WTC11 (cell line): Measurements from ENCODE around the gene PTGER2. TPM values are rescaled to one million over a fixed set of nuclear protein-coding genes. Genes with fewer than 3 reads are reported as not detected.

Source experiments
- ATAC-seq: fragments of 200-7000 bp; cut with Tn5 transposase; 2 replicates; pipeline ENCODE4 v1.10.0; 2021; ENCODE audit warnings: mild to moderate bottlenecking, moderate library complexity
- CTCF ChIA-PET: fragments of 300-600 bp; sonication (Branson Sonifier 250); formaldehyde crosslinking; loops from one replicate; lab custom pipeline; 2021; ENCODE audit warnings: antibody characterized with exemption; lab: Charles Lee
- POLR2A ChIA-PET: fragments of 350-600 bp; sonication (Branson Sonifier 250); formaldehyde crosslinking; loops from one replicate; lab custom pipeline; 2021; ENCODE audit warnings: antibody characterized with exemption; lab: Charles Lee
- DNase-seq: peaks from one replicate; pipeline ENCODE4 v3.0.0; 2021; ENCODE audit warnings: low spot score
- H3K27ac Mint-ChIP-seq: 2 replicates; pipeline ENCODE4 v1.8.0; 2021; ENCODE audit warnings: mixed read lengths
- H3K27me3 Mint-ChIP-seq: 2 replicates; pipeline ENCODE4 v1.8.0; 2021; ENCODE audit warnings: low read depth, mild to moderate bottlenecking, moderate library complexity, mixed read lengths
- H3K36me3 Mint-ChIP-seq: 2 replicates; pipeline ENCODE4 v1.8.0; 2021; ENCODE audit warnings: mixed read lengths
- H3K4me1 Mint-ChIP-seq: 2 replicates; pipeline ENCODE4 v1.8.0; 2022; ENCODE audit warnings: mixed read lengths
- H3K4me3 Mint-ChIP-seq: 2 replicates; pipeline ENCODE4 v1.8.0; 2021; ENCODE audit warnings: mild to moderate bottlenecking, moderate library complexity, mixed read lengths
- H3K9me3 Mint-ChIP-seq: 2 replicates; pipeline ENCODE4 v1.8.0; 2021; ENCODE audit warnings: mixed read lengths
- CBFB ChIP-seq: sonication (generic); formaldehyde crosslinking; IDR thresholded peaks from 2 replicates; pipeline ENCODE4 v1.8.1; 2022; ENCODE audit warnings: mild to moderate bottlenecking, low read depth, missing genetic modification reagents
- CREB1 ChIP-seq: sonication (generic); formaldehyde crosslinking; IDR thresholded peaks from 2 replicates; pipeline ENCODE4 v1.8.0; 2023; ENCODE audit warnings: mild to moderate bottlenecking, missing genetic modification reagents
- ELF4 ChIP-seq: sonication (generic); formaldehyde crosslinking; IDR thresholded peaks from 2 replicates; pipeline ENCODE4 v1.8.1; 2022; ENCODE audit warnings: low read depth, mild to moderate bottlenecking, moderate library complexity, missing genetic modification reagents
- EMX1 ChIP-seq: fragments of 250-450 bp; sonication (Bioruptor Pico); IDR thresholded peaks from 2 replicates; pipeline ENCODE4 v1.8.0; 2021; ENCODE audit warnings: mild to moderate bottlenecking
- HMGA2 ChIP-seq: fragments of 250-450 bp; sonication (Bioruptor Pico); IDR thresholded peaks from 2 replicates; pipeline ENCODE4 v1.4.0; 2021; ENCODE audit warnings: mild to moderate bottlenecking, moderate library complexity
- MXD4 ChIP-seq: fragments of 250-450 bp; sonication (Bioruptor Pico); IDR thresholded peaks from 2 replicates; pipeline ENCODE4 v1.8.0; 2021; ENCODE audit warnings: mild to moderate bottlenecking, moderate library complexity, borderline replicate concordance
- MYBL2 ChIP-seq: sonication (generic); formaldehyde crosslinking; IDR thresholded peaks from 2 replicates; pipeline ENCODE4 v1.8.1; 2023; ENCODE audit warnings: mild to moderate bottlenecking, moderate library complexity, missing genetic modification reagents
- NFATC4 ChIP-seq: fragments of 250-450 bp; sonication (Bioruptor Pico); IDR thresholded peaks from 2 replicates; pipeline ENCODE4 v1.9.0; 2021; ENCODE audit warnings: mild to moderate bottlenecking
- NFYB ChIP-seq: sonication (generic); formaldehyde crosslinking; conservative IDR thresholded peaks from 2 replicates; pipeline ENCODE4 v1.8.0; 2022; ENCODE audit warnings: low read depth, missing genetic modification reagents
- SMAD4 ChIP-seq: sonication (generic); formaldehyde crosslinking; IDR thresholded peaks from 2 replicates; pipeline ENCODE4 v1.8.0; 2022; ENCODE audit warnings: mild to moderate bottlenecking, missing genetic modification reagents
- TEAD4 ChIP-seq: sonication (generic); formaldehyde crosslinking; IDR thresholded peaks from 2 replicates; pipeline ENCODE4 v1.8.0; 2022; ENCODE audit warnings: mild to moderate bottlenecking, missing genetic modification reagents
- ZNF219 ChIP-seq: sonication (generic); formaldehyde crosslinking; IDR thresholded peaks from 2 replicates; pipeline ENCODE4 v1.8.0; 2023; ENCODE audit warnings: missing genetic modification reagents, mild to moderate bottlenecking, borderline replicate concordance
- ZNF671 ChIP-seq: fragments of 250-450 bp; sonication (Bioruptor Pico); IDR thresholded peaks from 2 replicates; pipeline ENCODE4 v1.8.0; 2021; ENCODE audit warnings: mild to moderate bottlenecking
- total RNA-seq: library from RNA; stranded (reverse); gene quantifications from 3 replicates; pipeline ENCODE4 v1.2.3, GENCODE V29; 2021
- TF ChIP-seq, protein P1 (sequence below): sonication (generic); formaldehyde crosslinking; IDR thresholded peaks from 2 replicates; pipeline ENCODE4 v1.8.1; 2023; ENCODE audit warnings: mild to moderate bottlenecking, missing genetic modification reagents, moderate library complexity
- TF ChIP-seq, protein P2 (sequence below): sonication (generic); formaldehyde crosslinking; IDR thresholded peaks from 2 replicates; pipeline ENCODE4 v1.8.0; 2022; ENCODE audit warnings: mild to moderate bottlenecking, missing genetic modification reagents
- TF ChIP-seq, protein P3 (sequence below): sonication (generic); formaldehyde crosslinking; IDR thresholded peaks from 2 replicates; pipeline ENCODE4 v1.8.0; 2022; ENCODE audit warnings: mild to moderate bottlenecking, missing genetic modification reagents
- TF ChIP-seq, protein P4 (sequence below): sonication (generic); formaldehyde crosslinking; IDR thresholded peaks from 2 replicates; pipeline ENCODE4 v1.8.1; 2022; ENCODE audit warnings: mild to moderate bottlenecking, missing genetic modification reagents, moderate library complexity, borderline replicate concordance
- TF ChIP-seq, protein P5 (sequence below): sonication (generic); formaldehyde crosslinking; IDR thresholded peaks from 2 replicates; pipeline ENCODE4 v1.8.1; 2023; ENCODE audit warnings: mild to moderate bottlenecking, missing genetic modification reagents
- TF ChIP-seq, protein P6 (sequence below): sonication (generic); formaldehyde crosslinking; IDR thresholded peaks from 2 replicates; pipeline ENCODE4 v1.8.1; 2022; ENCODE audit warnings: low read depth, missing genetic modification reagents, borderline replicate concordance
- TF ChIP-seq, protein P7 (sequence below): fragments of 200-600 bp; IDR thresholded peaks from 2 replicates; pipeline ENCODE4 v1.8.0; 2022; ENCODE audit warnings: antibody characterized with exemption

PTGER2 gene
- total RNA-seq, 1 experiment from 2014 or later: 0.92 TPM

DNA sequence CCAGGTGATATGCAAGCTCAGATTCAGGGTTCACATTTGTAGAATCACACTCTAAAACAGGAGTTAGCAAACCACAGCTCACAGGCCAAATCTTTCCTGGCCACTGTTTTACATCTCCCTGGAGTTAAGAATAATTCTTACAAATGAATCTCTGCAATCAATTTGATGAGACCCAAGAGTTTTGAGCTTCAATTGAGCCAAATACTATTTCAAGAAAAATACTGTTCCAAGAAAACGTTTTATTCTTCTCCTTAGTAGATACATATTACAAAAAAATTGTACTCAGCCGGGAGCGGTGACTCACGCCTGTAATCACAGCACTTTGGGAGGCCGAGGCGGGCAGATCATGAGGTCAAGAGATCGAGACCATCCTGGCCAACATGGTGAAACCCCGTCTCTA, 44.1 kb upstream of the PTGER2 start (continued):
- TF ChIP-seq, protein P1, sequence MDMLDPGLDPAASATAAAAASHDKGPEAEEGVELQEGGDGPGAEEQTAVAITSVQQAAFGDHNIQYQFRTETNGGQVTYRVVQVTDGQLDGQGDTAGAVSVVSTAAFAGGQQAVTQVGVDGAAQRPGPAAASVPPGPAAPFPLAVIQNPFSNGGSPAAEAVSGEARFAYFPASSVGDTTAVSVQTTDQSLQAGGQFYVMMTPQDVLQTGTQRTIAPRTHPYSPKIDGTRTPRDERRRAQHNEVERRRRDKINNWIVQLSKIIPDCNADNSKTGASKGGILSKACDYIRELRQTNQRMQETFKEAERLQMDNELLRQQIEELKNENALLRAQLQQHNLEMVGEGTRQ: no peak
- no peak for TF ChIP-seq HMGA2
- TF ChIP-seq MXD4 (CRISPR knock-in tag): no peak
- no peak for TF ChIP-seq ELF4 (CRISPR knock-in tag)
- no peak for TF ChIP-seq NFYB (CRISPR knock-in tag)
- TF ChIP-seq, protein P2, sequence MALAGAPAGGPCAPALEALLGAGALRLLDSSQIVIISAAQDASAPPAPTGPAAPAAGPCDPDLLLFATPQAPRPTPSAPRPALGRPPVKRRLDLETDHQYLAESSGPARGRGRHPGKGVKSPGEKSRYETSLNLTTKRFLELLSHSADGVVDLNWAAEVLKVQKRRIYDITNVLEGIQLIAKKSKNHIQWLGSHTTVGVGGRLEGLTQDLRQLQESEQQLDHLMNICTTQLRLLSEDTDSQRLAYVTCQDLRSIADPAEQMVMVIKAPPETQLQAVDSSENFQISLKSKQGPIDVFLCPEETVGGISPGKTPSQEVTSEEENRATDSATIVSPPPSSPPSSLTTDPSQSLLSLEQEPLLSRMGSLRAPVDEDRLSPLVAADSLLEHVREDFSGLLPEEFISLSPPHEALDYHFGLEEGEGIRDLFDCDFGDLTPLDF (CRISPR knock-in tag): no peak

DNA sequence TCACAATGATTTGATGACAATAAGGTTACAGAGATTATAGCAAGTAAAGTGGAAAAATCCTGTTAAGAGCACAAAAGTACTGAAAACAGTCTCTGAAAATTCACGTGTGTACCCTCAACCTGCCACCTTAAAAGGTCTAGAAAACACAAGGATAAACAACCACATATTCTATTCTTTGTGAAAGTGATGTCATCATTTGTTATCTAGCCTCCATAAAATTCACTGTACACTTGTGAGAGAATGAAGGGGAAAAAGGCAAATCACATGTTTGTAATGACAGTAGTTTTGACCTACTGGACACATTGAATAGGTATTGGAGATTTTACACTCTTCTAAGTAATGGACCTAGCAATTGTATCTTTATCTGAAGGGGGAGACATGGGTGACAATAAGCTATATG, 42.6 kb upstream of the PTGER2 start:
- ChIA-PET CTCF (interaction anchor here (0.7 kb wide), 1 partner anchor 17 kb away, joined by 3 read pairs; no protein-coding TSS in a partner anchor), POLR2A (no interaction called here)
- TF ChIP-seq TEAD4 (CRISPR knock-in tag) (no peak), ZNF219 (CRISPR knock-in tag) (no peak), SMAD4 (no peak), CREB1 (no peak), ZNF671 (CRISPR knock-in tag) (no peak), MYBL2 (CRISPR knock-in tag) (no peak), CBFB (CRISPR knock-in tag) (no peak), NFATC4 (no peak), EMX1 (CRISPR knock-in tag) (no peak), HMGA2 (no peak)
- TF ChIP-seq, protein P3, sequence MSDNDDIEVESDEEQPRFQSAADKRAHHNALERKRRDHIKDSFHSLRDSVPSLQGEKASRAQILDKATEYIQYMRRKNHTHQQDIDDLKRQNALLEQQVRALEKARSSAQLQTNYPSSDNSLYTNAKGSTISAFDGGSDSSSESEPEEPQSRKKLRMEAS (CRISPR knock-in tag): no peak
- TF ChIP-seq, protein P4, sequence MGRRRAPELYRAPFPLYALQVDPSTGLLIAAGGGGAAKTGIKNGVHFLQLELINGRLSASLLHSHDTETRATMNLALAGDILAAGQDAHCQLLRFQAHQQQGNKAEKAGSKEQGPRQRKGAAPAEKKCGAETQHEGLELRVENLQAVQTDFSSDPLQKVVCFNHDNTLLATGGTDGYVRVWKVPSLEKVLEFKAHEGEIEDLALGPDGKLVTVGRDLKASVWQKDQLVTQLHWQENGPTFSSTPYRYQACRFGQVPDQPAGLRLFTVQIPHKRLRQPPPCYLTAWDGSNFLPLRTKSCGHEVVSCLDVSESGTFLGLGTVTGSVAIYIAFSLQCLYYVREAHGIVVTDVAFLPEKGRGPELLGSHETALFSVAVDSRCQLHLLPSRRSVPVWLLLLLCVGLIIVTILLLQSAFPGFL (CRISPR knock-in tag): no peak
- TF ChIP-seq, protein P5, sequence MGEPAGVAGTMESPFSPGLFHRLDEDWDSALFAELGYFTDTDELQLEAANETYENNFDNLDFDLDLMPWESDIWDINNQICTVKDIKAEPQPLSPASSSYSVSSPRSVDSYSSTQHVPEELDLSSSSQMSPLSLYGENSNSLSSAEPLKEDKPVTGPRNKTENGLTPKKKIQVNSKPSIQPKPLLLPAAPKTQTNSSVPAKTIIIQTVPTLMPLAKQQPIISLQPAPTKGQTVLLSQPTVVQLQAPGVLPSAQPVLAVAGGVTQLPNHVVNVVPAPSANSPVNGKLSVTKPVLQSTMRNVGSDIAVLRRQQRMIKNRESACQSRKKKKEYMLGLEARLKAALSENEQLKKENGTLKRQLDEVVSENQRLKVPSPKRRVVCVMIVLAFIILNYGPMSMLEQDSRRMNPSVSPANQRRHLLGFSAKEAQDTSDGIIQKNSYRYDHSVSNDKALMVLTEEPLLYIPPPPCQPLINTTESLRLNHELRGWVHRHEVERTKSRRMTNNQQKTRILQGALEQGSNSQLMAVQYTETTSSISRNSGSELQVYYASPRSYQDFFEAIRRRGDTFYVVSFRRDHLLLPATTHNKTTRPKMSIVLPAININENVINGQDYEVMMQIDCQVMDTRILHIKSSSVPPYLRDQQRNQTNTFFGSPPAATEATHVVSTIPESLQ (CRISPR knock-in tag): no peak
- TF ChIP-seq, protein P6, sequence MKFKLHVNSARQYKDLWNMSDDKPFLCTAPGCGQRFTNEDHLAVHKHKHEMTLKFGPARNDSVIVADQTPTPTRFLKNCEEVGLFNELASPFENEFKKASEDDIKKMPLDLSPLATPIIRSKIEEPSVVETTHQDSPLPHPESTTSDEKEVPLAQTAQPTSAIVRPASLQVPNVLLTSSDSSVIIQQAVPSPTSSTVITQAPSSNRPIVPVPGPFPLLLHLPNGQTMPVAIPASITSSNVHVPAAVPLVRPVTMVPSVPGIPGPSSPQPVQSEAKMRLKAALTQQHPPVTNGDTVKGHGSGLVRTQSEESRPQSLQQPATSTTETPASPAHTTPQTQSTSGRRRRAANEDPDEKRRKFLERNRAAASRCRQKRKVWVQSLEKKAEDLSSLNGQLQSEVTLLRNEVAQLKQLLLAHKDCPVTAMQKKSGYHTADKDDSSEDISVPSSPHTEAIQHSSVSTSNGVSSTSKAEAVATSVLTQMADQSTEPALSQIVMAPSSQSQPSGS (CRISPR knock-in tag): no peak
- TF ChIP-seq, protein P7, sequence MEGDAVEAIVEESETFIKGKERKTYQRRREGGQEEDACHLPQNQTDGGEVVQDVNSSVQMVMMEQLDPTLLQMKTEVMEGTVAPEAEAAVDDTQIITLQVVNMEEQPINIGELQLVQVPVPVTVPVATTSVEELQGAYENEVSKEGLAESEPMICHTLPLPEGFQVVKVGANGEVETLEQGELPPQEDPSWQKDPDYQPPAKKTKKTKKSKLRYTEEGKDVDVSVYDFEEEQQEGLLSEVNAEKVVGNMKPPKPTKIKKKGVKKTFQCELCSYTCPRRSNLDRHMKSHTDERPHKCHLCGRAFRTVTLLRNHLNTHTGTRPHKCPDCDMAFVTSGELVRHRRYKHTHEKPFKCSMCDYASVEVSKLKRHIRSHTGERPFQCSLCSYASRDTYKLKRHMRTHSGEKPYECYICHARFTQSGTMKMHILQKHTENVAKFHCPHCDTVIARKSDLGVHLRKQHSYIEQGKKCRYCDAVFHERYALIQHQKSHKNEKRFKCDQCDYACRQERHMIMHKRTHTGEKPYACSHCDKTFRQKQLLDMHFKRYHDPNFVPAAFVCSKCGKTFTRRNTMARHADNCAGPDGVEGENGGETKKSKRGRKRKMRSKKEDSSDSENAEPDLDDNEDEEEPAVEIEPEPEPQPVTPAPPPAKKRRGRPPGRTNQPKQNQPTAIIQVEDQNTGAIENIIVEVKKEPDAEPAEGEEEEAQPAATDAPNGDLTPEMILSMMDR: no peak
- no peaks in the 10 kb centered on the region for H3K9me3 Mint-ChIP-seq
- peaks cover 25% of the 10 kb centered on the region for H3K4me1 Mint-ChIP-seq
- ATAC-seq (no peak), DNase-seq (no peak)
- H3K27me3 Mint-ChIP-seq: peaks cover 44% of the 10 kb centered on the region
- H3K27ac Mint-ChIP-seq: no peak overlapping the region
- H3K4me3 Mint-ChIP-seq: no peak overlapping the region
- H3K36me3 Mint-ChIP-seq: no peaks in the 10 kb centered on the region
